VCaP (cell line): ENCODE data around the gene ANKFN1.

ENCODE experiments used
- H3K27ac ChIP-seq: fragments of 450-650 bp; 2 replicates; pipeline ENCODE4 v1.5.1; 2017
- CTCF ChIP-seq: fragments of 450-650 bp; conservative IDR thresholded peaks from 2 replicates; pipeline ENCODE4 v1.5.1; 2017; ENCODE audit warnings: mild to moderate bottlenecking, moderate library complexity

The ANKFN1 gene

DNA sequence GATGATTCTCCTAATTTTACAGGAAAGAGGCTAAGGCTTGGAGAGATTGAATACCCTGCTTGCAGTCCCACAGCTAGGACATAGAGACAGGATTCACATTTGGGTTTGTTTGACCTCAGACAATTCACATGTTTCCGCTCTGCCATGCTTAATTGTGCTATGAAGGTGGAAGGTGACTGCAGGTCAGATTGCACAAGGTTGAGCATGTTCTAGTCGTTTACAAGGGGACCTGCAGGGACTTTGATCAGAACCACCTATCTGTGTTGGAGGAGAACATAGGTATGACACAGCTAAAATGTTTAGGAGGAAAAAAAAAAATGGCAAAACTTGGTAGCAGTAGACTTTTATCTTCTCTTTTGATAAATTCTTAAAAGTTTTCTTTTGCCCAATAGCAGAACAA is 4.9 kb upstream of the ANKFN1 start:
- TF ChIP-seq CTCF: no peak
- no peak overlapping the region for H3K27ac ChIP-seq

DNA sequence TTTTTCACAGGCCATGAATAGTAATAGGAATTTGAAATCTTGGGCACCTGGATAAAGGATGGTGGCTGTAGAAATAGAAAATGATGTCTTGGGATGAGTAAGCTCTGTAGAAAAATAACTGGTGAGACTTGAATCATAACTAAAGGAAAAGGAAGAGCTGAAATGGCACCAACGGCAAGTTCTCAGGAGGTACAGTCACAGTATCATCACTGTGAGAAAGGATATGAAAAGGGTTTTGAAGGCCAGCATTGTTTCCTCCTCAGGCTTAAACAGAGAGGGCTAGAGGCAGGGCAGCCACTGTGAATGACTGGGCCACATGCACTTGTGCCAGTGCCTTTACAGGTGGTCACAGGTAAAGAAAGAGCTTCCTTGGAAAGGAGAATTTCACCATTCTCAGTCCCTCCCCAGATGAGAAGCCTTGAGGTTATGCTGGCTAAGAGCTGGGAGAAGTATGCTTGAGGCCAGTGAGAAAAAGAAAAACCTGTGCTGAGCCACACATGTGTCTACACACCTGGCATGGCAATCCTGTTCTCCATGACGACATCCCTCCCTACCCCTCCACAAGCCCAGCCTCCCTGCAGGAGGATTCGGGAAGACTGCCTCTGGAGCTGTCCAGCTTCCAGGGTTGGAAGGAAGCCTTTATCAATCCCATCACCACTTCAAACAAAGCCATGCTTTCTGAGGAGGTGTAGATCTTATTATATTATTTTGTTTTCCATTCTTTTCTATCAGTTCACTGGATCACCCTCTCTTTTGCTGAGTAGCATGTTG is 3.8 kb upstream of the ANKFN1 start:
- no peak for TF ChIP-seq CTCF

GRCh38 chr17:56150649-56151048 is 2.6 kb upstream of the ANKFN1 start:
- H3K27ac ChIP-seq: no peak overlapping the region
- TF ChIP-seq CTCF: no peak

More for the DNA sequence above, 3.8 kb upstream of the ANKFN1 start:
- H3K27ac ChIP-seq: no peak overlapping the region

DNA sequence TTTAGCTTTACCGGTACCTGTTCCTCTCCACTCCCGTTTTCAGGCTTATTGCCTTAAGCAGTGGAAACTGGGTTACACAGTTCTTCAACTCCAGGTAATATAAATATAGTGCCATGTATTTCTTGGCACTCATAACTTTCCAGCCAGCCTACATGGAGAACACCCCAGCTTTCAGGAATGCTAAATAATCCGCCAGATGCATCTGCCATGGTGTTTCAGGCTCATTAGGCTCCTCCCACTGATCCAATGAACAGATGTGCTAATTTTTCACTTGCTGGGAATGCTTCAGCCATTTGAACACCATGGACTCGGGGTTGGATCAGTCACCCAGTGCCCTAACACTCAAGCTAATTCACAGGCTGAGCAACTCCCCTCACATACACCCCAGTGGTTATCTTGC is 4.6 kb downstream of the ANKFN1 start:
- no peak for TF ChIP-seq CTCF
- H3K27ac ChIP-seq: no peak overlapping the region

DNA sequence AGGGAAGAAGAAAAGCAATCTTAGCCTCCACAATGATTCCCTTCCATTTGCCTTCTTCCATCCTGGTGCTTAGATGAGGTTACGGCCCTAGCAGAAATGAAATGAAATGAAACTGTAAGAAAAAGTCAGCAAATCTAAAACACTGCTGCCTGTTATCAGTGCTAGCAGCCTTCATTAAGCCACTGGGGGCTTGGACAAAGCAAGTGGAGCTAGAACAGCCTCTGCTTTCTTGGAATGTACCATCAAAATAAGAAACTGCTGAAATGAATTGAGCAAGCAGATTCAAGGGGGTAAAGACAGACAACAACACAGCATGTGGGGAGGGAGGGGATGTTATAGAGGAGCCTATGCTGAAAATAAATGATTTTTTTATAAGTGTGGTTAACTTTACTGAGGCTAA is 5.1 kb downstream of the ANKFN1 start:
- no peak overlapping the region for H3K27ac ChIP-seq
- no peak for TF ChIP-seq CTCF

DNA sequence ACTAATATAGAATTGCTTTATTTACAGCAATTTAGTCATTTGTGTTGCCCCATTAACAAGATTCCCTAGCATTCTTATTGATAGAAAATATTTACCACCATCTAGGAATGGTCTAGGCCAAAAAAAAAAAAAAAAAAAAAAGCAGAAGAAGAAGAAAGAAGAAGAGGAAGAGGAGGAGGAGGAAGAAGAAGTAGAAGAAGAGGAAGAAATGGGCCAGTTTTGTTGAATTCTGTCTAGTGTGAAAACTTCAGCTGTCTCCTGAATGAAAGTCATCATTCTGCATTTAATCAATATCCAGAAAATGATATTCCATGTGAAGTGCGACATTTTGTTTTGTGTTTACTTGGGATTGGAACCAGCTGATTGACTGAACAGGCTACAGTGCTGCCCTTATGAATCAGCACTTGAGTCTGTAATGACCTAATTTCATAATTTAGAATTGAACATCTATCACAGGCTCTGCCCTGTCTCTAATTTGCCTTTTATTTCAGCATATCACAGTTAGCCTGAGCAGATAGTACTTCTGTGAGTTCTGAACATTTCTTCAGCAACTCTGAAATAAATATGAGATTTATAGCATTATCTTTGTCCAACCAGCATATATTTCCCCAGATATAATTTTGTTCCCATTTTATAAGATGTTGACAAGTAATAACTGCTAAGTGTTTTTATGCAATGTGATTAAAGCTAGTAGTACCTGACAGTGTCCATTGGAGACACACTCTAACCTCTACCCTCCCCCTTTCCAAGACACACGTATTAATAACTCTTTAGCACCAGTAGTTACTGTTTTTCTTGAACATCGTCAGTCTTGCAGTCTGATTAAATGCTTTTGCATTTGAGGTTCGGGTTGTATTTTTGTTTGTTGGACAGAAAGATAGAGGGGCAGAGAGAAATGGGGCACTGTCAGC is 5.9 kb downstream of the ANKFN1 start:
- H3K27ac ChIP-seq: peak overlapping the region; percentile 38
- no peak for TF ChIP-seq CTCF

- no peak for TF ChIP-seq CTCF
- peak overlapping the region; percentile 38 for H3K27ac ChIP-seq
These were observed 6.6 kb downstream of the ANKFN1 start for GRCh38 chr17:56159826-56160380.
